Right lobe of liver (tissue), 4 donors: Measurements from ENCODE around the gene EFCAB12.

Experiments used
- POLR2A ChIP-seq: fragments of 450-650 bp; IDR thresholded peaks from one replicate; pipeline ENCODE4 v1.6.1; 2017; ENCODE audit warnings: antibody characterized with exemption, mild to moderate bottlenecking
- TF ChIP-seq, protein P1 (sequence below), 4 donors: fragments of 200-600 bp in 3 of 4; fragments of 450-650 bp in 1 of 4; IDR thresholded peaks; one replicate each; pipeline versions ENCODE4 v1.5.1 to v1.8.0; 2016 to 2022; ENCODE audit warnings: antibody characterized with exemption in 4 of 4, mild to moderate bottlenecking in 2 of 4
- donor health status: DM: no; HTN: no; CAD: no.
- donor health status: DM: no; HTN: no; CAD: no.
- donor health status: DM: no; HTN: yes; CAD: no.

- TF ChIP-seq, protein P1, sequence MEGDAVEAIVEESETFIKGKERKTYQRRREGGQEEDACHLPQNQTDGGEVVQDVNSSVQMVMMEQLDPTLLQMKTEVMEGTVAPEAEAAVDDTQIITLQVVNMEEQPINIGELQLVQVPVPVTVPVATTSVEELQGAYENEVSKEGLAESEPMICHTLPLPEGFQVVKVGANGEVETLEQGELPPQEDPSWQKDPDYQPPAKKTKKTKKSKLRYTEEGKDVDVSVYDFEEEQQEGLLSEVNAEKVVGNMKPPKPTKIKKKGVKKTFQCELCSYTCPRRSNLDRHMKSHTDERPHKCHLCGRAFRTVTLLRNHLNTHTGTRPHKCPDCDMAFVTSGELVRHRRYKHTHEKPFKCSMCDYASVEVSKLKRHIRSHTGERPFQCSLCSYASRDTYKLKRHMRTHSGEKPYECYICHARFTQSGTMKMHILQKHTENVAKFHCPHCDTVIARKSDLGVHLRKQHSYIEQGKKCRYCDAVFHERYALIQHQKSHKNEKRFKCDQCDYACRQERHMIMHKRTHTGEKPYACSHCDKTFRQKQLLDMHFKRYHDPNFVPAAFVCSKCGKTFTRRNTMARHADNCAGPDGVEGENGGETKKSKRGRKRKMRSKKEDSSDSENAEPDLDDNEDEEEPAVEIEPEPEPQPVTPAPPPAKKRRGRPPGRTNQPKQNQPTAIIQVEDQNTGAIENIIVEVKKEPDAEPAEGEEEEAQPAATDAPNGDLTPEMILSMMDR (IDR thresholded peaks at IDR 0.05): no peak
- no peak for TF ChIP-seq POLR2A
These were observed 58.0 kb downstream of the EFCAB12 start for GRCh38 chr3:129370248-129370964.
